Tibial nerve (tissue), 4 donors: Measurements from ENCODE around the gene MT2A. TPM values are rescaled to one million over a fixed set of nuclear protein-coding genes. Genes with fewer than 3 reads are reported as not detected.

ENCODE experiments used
- DNase-seq, 2 donors: peaks; one replicate each; pipeline ENCODE4 v3.0.0-alpha.2; 2019; ENCODE audit warnings: low spot score in 2 of 2
- H3K27ac ChIP-seq, 4 donors: fragments of 200-600 bp; sonication (generic) in 3 of 4; one replicate each; pipeline ENCODE4 v1.5.1; 2017 to 2019; ENCODE audit warnings: mild to moderate bottlenecking in 1 of 4
- H3K27me3 ChIP-seq, 2 donors: fragments of 200-600 bp; sonication (generic) in 1 of 2; one replicate each; pipeline versions ENCODE4 v1.5.1 to v1.6.0; 2017 to 2019
- H3K36me3 ChIP-seq, 3 donors: fragments of 200-600 bp; sonication (generic); one replicate each; pipeline ENCODE4 v1.5.1; 2018 to 2019
- H3K4me1 ChIP-seq, 4 donors: fragments of 200-600 bp; sonication (generic) in 3 of 4; one replicate each; pipeline ENCODE4 v1.5.1; 2017 to 2019
- H3K4me3 ChIP-seq, 4 donors: fragments of 200-600 bp; sonication (generic) in 3 of 4; one replicate each; pipeline ENCODE4 v1.5.1; 2017 to 2019; ENCODE audit warnings: mild to moderate bottlenecking in 1 of 4, moderate library complexity in 1 of 4
- H3K9me3 ChIP-seq, 4 donors: fragments of 200-600 bp; sonication (generic) in 3 of 4; one replicate each; pipeline ENCODE4 v1.5.1; 2017 to 2019
- EP300 ChIP-seq, 2 donors: sonication (generic); formaldehyde crosslinking; IDR thresholded peaks; one replicate each; pipeline ENCODE4 v1.6.1; 2017; ENCODE audit warnings: antibody characterized with exemption in 2 of 2, mild to moderate bottlenecking in 1 of 2
- POLR2A ChIP-seq, 2 donors: fragments of 450-650 bp; IDR thresholded peaks; one replicate each; pipeline ENCODE4 v1.6.1; 2017; ENCODE audit warnings: antibody characterized with exemption in 2 of 2, mild to moderate bottlenecking in 2 of 2, moderate library complexity in 2 of 2
- WGBS, 2 donors: methylation state at CpG; one replicate each; pipeline ENCODE4 v1.1.5; 2018; 5-methylcytosine and 5-hydroxymethylcytosine counted together
- total RNA-seq, 4 donors: library from RNA; depleted of rRNA; stranded (reverse); fragments of >200 nt; gene quantifications; one replicate each; pipeline ENCODE4 v1.1.0, GENCODE V29; 2016
- TF ChIP-seq, protein P1 (sequence below), 5 experiments: fragments of 200-600 bp in 3 of 5; fragments of 450-650 bp in 2 of 5; sonication (generic) in 3 of 5; IDR thresholded peaks; one replicate each; pipeline ENCODE4 v1.5.1; 2016 to 2019; ENCODE audit warnings: antibody characterized with exemption in 5 of 5, mild to moderate bottlenecking in 3 of 5, moderate library complexity in 2 of 5

The MT2A gene
- total RNA-seq, 4 donors from 2014 or later = 154 to 612 (median 354) TPM

DNA sequence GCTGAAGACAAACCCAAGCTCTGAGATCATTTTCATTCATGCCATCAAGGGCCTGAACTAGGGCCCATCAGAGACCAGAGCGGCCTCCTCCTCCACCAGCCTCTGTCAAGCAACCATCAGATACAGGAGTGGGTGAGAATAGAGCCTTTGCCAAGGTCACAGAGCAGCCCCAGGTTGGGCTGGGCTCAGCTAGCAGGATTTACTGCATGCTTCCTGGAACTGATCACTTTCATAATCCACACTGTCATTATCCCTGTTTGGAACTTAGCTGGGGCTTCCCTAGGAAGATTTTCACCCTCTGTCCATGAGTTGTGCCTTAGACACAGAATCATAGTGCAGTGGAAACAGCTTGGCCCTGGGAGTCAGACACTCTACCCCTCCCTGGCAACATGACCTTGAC, 38.4 kb upstream of the MT2A start:
- Histone ChIP-seq H3K4me3 (no peak overlapping the region), H3K9me3 (peaks cover 0 to 8% (median 0%) of the 10 kb centered on the region in 4 donors), H3K27ac (no peak overlapping the region), H3K36me3 (no peaks in the 10 kb centered on the region), H3K4me1 (no peaks in the 10 kb centered on the region), H3K27me3 (no peaks in the 10 kb centered on the region)
- DNase-seq = no peak
- 100% methylated on average over 1 of the region's 1 CpG for WGBS, 2 donors
- TF ChIP-seq EP300 (IDR thresholded peaks at IDR 0.05) = no peak

DNA sequence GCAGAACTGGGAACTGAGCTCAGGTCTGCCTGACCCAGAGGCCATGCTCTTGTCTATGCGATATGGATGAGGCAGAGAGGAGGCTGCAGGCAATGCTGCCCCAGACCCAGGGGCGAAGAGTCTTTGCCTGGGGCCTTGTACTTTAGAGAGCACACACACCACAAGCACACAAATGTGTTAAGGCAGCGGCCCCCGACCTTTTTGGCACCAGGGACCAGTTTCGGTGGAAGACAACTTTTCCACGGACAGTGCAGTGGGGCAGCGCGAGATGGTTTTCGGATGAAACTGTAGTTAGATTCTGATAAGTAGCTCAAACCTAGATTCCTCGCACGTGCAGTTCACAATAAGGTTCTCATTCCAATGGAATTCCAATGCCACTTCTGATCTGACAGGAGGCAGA, 36.9 kb upstream of the MT2A start:
- no peak for DNase-seq
- no peaks in the 10 kb centered on the region for H3K4me1 ChIP-seq
- no peaks in the 10 kb centered on the region for H3K36me3 ChIP-seq
- H3K4me3 ChIP-seq = no peak overlapping the region
- WGBS, 2 donors = 86 to 89% methylated on average over 11 of the region's 11 CpGs
- H3K9me3 ChIP-seq = peaks cover 0 to 8% (median 0%) of the 10 kb centered on the region in 4 donors
- H3K27ac ChIP-seq = no peak overlapping the region
- TF ChIP-seq POLR2A (IDR thresholded peaks at IDR 0.05) = no peak
- no peak for TF ChIP-seq EP300 (IDR thresholded peaks at IDR 0.05)
- TF ChIP-seq, protein P1, sequence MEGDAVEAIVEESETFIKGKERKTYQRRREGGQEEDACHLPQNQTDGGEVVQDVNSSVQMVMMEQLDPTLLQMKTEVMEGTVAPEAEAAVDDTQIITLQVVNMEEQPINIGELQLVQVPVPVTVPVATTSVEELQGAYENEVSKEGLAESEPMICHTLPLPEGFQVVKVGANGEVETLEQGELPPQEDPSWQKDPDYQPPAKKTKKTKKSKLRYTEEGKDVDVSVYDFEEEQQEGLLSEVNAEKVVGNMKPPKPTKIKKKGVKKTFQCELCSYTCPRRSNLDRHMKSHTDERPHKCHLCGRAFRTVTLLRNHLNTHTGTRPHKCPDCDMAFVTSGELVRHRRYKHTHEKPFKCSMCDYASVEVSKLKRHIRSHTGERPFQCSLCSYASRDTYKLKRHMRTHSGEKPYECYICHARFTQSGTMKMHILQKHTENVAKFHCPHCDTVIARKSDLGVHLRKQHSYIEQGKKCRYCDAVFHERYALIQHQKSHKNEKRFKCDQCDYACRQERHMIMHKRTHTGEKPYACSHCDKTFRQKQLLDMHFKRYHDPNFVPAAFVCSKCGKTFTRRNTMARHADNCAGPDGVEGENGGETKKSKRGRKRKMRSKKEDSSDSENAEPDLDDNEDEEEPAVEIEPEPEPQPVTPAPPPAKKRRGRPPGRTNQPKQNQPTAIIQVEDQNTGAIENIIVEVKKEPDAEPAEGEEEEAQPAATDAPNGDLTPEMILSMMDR (IDR thresholded peaks at IDR 0.05) = no peak
- no peaks in the 10 kb centered on the region for H3K27me3 ChIP-seq

DNA sequence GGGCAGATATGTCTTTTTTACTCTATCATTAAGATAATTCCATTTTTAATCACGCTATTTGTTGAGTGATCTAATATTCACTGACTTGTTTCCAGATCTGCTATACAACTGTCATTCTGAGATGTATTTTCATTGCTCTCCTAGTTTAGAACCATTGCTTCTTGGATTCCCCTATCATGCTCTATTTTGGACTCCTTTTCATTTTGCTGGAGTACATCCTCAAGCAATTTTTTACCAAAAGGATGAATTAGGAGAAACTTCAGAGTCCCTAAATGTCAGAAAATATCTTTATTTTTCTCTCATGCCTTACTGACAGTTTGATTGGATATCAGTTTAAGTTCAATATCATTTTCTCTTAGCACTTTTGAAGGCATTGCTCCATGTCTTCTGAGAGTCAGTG, 33.8 kb upstream of the MT2A start:
- TF ChIP-seq POLR2A (IDR thresholded peaks at IDR 0.05) = no peak
- TF ChIP-seq, protein P1 (IDR thresholded peaks at IDR 0.05) = no peak
- no peak for TF ChIP-seq EP300 (IDR thresholded peaks at IDR 0.05)
- 77 to 89% methylated on average over 1 of the region's 1 CpG for WGBS, 2 donors

GRCh38 chr16:56576585-56577299, 31.6 kb upstream of the MT2A start:
- 36 to 44% methylated on average over 8 of the region's 8 CpGs for WGBS, 2 donors
- H3K27ac ChIP-seq = no peak overlapping the region
- H3K4me1 ChIP-seq = no peaks in the 10 kb centered on the region
- no peaks in the 10 kb centered on the region for H3K36me3 ChIP-seq
- peak in 1 of 2 donors; percentile 40 for DNase-seq
- H3K9me3 ChIP-seq = peaks cover 0 to 8% (median 0%) of the 10 kb centered on the region in 4 donors
- H3K4me3 ChIP-seq = no peak overlapping the region
- no peaks in the 10 kb centered on the region for H3K27me3 ChIP-seq
- TF ChIP-seq EP300 (IDR thresholded peaks at IDR 0.05) (no peak), POLR2A (IDR thresholded peaks at IDR 0.05) (no peak)
- TF ChIP-seq, protein P1 (IDR thresholded peaks at IDR 0.05) = peak; percentile 53 to 74 (median 67)

More for the DNA sequence above, 33.8 kb upstream of the MT2A start:
- H3K27me3 ChIP-seq = no peaks in the 10 kb centered on the region
- peaks cover 0 to 8% (median 0%) of the 10 kb centered on the region in 4 donors for H3K9me3 ChIP-seq
- no peak overlapping the region for H3K4me3 ChIP-seq
- H3K36me3 ChIP-seq = no peaks in the 10 kb centered on the region
- no peak overlapping the region for H3K27ac ChIP-seq
- no peaks in the 10 kb centered on the region for H3K4me1 ChIP-seq
- no peak for DNase-seq

- no peak overlapping the region for H3K27ac ChIP-seq
- TF ChIP-seq POLR2A (IDR thresholded peaks at IDR 0.05) = no peak
- TF ChIP-seq, protein P1 (IDR thresholded peaks at IDR 0.05) = no peak
- TF ChIP-seq EP300 (IDR thresholded peaks at IDR 0.05) = no peak
- H3K4me3 ChIP-seq = no peak overlapping the region
- peaks cover 0 to 5% of the 10 kb centered on the region in 2 donors for H3K27me3 ChIP-seq
- no peak for DNase-seq
- H3K9me3 ChIP-seq = peaks cover 0 to 8% (median 0%) of the 10 kb centered on the region in 4 donors
- no peaks in the 10 kb centered on the region for H3K36me3 ChIP-seq
- 65 to 67% methylated on average over 4 of the region's 4 CpGs for WGBS, 2 donors
- H3K4me1 ChIP-seq = no peaks in the 10 kb centered on the region
Observed at GRCh38 chr16:56577300-56577625, 31.1 kb upstream of the MT2A start.
